ENCODE data around the gene ANKS1B.
"Not testable (repeated sequence)": the region's sequence is repeated elsewhere in the genome, so short reads cannot be mapped to it uniquely, and the experiment has no call there.

Gene ANKS1B

GRCh38 chr12:99648183-99648582, 336.6 kb downstream of the ANKS1B start:
- TF ChIP-seq CTCF (conservative IDR thresholded peaks at IDR 0.05): no peak
- no peak overlapping the region for H3K27ac ChIP-seq

- no peak for TF ChIP-seq CTCF (conservative IDR thresholded peaks at IDR 0.05)
- no peak within 1 kb of the TSS for H3K27ac ChIP-seq
These were observed 337.3 kb downstream of the ANKS1B start, which contains the start of gene GARIN6 for GRCh38 chr12:99647453-99647852. TSS of gene GARIN6 (plus strand) at chr12:99647753. CDS start at chr12:99648175, 422 bp downstream.

GRCh38 chr12:99644629-99645028, 340.1 kb downstream of the ANKS1B start:
- no peak for TF ChIP-seq CTCF (conservative IDR thresholded peaks at IDR 0.05)
- no peak overlapping the region for H3K27ac ChIP-seq

GRCh38 chr12:99627459-99627858, 357.3 kb downstream of the ANKS1B start:
- no peak overlapping the region for H3K27ac ChIP-seq
- TF ChIP-seq CTCF (conservative IDR thresholded peaks at IDR 0.05): no peak; the same call in 1 of the 2 replicates

GRCh38 chr12:99624591-99624990, 360.1 kb downstream of the ANKS1B start:
- not testable (repeated sequence) for H3K27ac ChIP-seq

- TF ChIP-seq CTCF (conservative IDR thresholded peaks at IDR 0.05): peak; percentile 38
- no peak overlapping the region for H3K27ac ChIP-seq
These were observed 364.6 kb downstream of the ANKS1B start for GRCh38 chr12:99620159-99620479.

GRCh38 chr12:99619389-99620158, 365.2 kb downstream of the ANKS1B start:
- TF ChIP-seq CTCF (conservative IDR thresholded peaks at IDR 0.05): peak; percentile 81
- H3K27ac ChIP-seq: no peak overlapping the region

GRCh38 chr12:99618657-99619056, 366.1 kb downstream of the ANKS1B start:
- TF ChIP-seq CTCF (conservative IDR thresholded peaks at IDR 0.05): no peak
- no peak overlapping the region for H3K27ac ChIP-seq

All from VCaP (cell line).